Measurements from ENCODE around the gene HOXC6. TPM values are rescaled to one million over a fixed set of nuclear protein-coding genes. Genes with fewer than 3 reads are reported as not detected.

Gene HOXC6
- total RNA-seq, 4 donors from 2014 or later, result 0.23 to 0.42 (median 0.32) TPM; not detected in 1

- peaks cover 14 to 100% (median 98%) of the 10 kb centered on the region in 4 donors for H3K27me3 ChIP-seq
- H3K9me3 ChIP-seq, result no peaks in the 10 kb centered on the region
- no peaks in the 10 kb centered on the region for H3K36me3 ChIP-seq
- no peak for DNase-seq (ENCODE audit: extremely low spot score)
- no peak overlapping the region for H3K27ac ChIP-seq (replicated peaks in 1 of 4)
- peak overlapping the region; percentile 46 to 61 (median 52) for H3K4me3 ChIP-seq
- intact Hi-C loops (cut with DNase I), result no loop called here
- TF ChIP-seq EP300 (IDR thresholded peaks at IDR 0.05), result no peak
- no peak for TF ChIP-seq CTCF (IDR thresholded peaks at IDR 0.05)
- 54% methylated on average over 21 of the region's 29 CpGs for WGBS
- peaks cover 34 to 61% (median 45%) of the 10 kb centered on the region in 4 donors for H3K4me1 ChIP-seq
Observed at GRCh38 chr12:53996240-53997203, 31.7 kb upstream of the HOXC6 start.

- DNase-seq (ENCODE audit: extremely low spot score), result no peak
- H3K4me1 ChIP-seq, result peaks cover 34 to 61% (median 45%) of the 10 kb centered on the region in 4 donors
- no peaks in the 10 kb centered on the region for H3K36me3 ChIP-seq
- 22% methylated on average over 35 of the region's 35 CpGs for WGBS
- intact Hi-C loops (cut with DNase I), result no loop called here
- H3K4me3 ChIP-seq, result no peak overlapping the region
- no peak overlapping the region for H3K27ac ChIP-seq (replicated peaks in 1 of 4)
- peaks cover 12 to 100% (median 98%) of the 10 kb centered on the region in 4 donors for H3K27me3 ChIP-seq
- H3K9me3 ChIP-seq, result no peaks in the 10 kb centered on the region
- TF ChIP-seq POLR2AphosphoS5 (IDR thresholded peaks at IDR 0.05), result no peak
- TF ChIP-seq POLR2A (IDR thresholded peaks at IDR 0.05; ENCODE audit: low read depth), result no peak
- no peak for TF ChIP-seq EP300 (IDR thresholded peaks at IDR 0.05)
- no peak for TF ChIP-seq CTCF (IDR thresholded peaks at IDR 0.05)
Observed at GRCh38 chr12:53997204-53998109, 30.8 kb upstream of the HOXC6 start.

- no peak overlapping the region for H3K4me3 ChIP-seq
- H3K36me3 ChIP-seq, result no peaks in the 10 kb centered on the region
- no peak for TF ChIP-seq POLR2A (IDR thresholded peaks at IDR 0.05; ENCODE audit: low read depth)
- no peak for TF ChIP-seq EP300 (IDR thresholded peaks at IDR 0.05)
- no peak for TF ChIP-seq CTCF (IDR thresholded peaks at IDR 0.05)
- no peak for TF ChIP-seq POLR2AphosphoS5 (IDR thresholded peaks at IDR 0.05)
- 24% methylated on average over 10 of the region's 11 CpGs for WGBS
- DNase-seq (ENCODE audit: extremely low spot score), result no peak
- peaks cover 12 to 100% (median 99%) of the 10 kb centered on the region in 4 donors for H3K27me3 ChIP-seq
- peaks cover 34 to 61% (median 45%) of the 10 kb centered on the region in 4 donors for H3K4me1 ChIP-seq
- H3K9me3 ChIP-seq, result no peaks in the 10 kb centered on the region
- intact Hi-C loops (cut with DNase I), result no loop called here
- no peak overlapping the region for H3K27ac ChIP-seq (replicated peaks in 1 of 4)
Observed at GRCh38 chr12:53998110-53998899, 29.9 kb upstream of the HOXC6 start.

DNA sequence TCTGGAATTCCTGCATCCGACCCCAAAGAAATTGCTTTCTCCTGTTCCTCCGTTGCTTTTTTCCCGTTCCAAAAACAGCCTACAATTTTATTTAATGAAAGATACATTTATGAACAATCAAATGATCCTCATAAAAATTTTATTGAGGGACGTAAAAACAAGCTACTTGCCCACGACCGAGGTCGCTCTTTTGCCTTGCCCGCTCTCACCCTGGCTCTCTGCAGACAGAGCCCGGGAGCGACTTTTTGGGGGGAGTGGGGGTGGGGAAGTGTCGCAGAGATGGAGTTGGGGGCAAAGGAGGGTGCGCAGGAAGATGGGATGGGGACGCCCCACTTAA, 29.4 kb upstream of the HOXC6 start:
- Histone ChIP-seq H3K4me1 (peaks cover 33 to 58% (median 45%) of the 10 kb centered on the region in 4 donors), H3K9me3 (no peaks in the 10 kb centered on the region), H3K36me3 (no peaks in the 10 kb centered on the region), H3K4me3 (no peak overlapping the region), H3K27ac (replicated peaks in 1 of 4) (no peak overlapping the region), H3K27me3 (peaks cover 12 to 100% (median 99%) of the 10 kb centered on the region in 4 donors)
- WGBS, result 9% methylated on average over 12 of the region's 13 CpGs
- no peak for DNase-seq (ENCODE audit: extremely low spot score)
- intact Hi-C loops (cut with DNase I), result no loop called here
- TF ChIP-seq POLR2A (IDR thresholded peaks at IDR 0.05; ENCODE audit: low read depth) (no peak), EP300 (IDR thresholded peaks at IDR 0.05) (no peak), POLR2AphosphoS5 (IDR thresholded peaks at IDR 0.05) (no peak), CTCF (IDR thresholded peaks at IDR 0.05) (no peak)

Measured in esophagus muscularis mucosa (tissue), 4 donors.